HG03159 (cell line): ENCODE data around the gene TAF11L14.

ENCODE experiments used
- ATAC-seq: cut with Tn5 transposase; IDR thresholded peaks from one replicate; pipeline ENCODE4 v1.9.1; 2021; ENCODE audit warnings: mild to moderate bottlenecking, moderate library complexity; ENCODE audit not compliant: unreplicated experiment

Gene TAF11L14

DNA sequence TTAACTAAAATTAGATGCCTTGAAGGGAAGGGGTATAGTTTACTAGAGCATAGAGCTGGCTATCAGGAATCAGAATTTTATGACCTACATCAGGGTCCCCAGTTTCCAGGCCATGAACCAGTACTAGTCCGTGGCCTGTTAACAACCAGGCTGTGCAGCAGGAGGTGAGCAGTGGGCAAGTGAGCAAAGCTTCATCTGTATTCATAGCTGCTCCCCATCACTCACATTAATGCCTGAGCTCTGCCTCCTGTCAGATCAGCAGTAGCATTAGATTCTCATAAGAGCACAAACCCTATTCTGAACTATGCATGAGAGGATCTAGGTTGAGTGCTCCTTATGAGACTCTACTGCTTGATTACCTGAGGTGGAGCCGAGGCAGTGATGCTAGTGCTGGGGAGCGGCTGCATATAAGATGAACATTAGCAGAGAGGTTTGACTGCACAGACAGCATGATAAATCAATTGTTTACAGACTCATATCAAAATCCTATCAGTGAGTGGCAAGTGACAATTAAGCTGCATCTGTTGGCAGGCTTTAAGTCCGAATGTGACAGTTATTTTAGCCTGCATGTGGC, 44.6 kb downstream of the TAF11L14 start:
- ATAC-seq = no peak

DNA sequence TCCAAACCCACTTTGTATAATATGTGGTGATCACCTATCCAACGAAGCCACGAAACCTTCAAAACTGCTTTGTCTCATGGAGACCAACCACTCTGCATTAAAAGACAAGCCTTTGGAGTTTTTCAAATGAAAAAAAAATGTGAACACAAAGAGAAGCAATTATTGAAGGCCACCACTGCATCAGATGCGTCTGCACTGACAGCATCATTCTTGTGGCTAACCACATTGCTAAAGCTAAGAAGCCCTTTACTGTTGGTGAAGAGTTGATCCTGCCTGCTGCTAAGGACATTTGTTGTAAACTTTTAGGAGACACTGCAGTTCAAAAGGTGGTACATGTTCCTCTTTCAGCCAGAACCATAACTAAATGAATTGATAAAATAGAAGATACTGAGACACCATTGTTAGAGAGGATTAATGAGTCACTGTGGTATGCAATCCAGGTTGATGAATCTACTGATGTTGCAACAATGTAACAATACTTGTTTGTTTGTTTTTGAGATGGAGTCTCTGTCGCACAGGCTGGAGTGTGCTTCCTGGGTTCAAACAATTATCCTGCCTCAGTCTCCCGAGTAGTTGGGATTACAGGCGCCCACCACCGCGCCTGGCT, 45.4 kb downstream of the TAF11L14 start:
- ATAC-seq = no peak

DNA sequence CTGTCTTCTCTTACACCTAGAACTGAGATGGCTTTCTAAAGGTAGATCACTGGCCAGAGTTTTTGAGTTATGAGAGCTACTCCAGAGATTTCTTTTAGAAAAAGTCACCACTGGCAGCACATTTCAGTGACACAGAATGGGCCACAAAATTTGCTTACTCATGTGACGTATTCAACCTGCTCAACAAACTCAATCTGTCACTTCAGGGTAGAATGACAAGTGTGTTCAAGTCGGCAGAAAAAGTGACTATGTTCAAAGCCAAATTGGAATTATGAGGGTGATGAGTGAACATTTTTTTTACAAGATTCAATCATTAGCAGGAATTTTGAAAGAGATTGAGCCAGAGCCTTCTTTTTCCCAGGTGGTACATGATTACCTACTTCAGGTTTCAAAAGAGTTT, 46.5 kb downstream of the TAF11L14 start:
- ATAC-seq = no peak
